GM19397 (cell line): ENCODE measurements around the gene ANGPTL3.
"Not testable (repeated sequence)": the region's sequence is repeated elsewhere in the genome, so short reads cannot be mapped to it uniquely, and the experiment has no call there.

Experiments used
- ATAC-seq: cut with Tn5 transposase; IDR thresholded peaks from one replicate; pipeline ENCODE4 v1.9.1; 2021; ENCODE audit warnings: mild to moderate bottlenecking, moderate library complexity; ENCODE audit not compliant: unreplicated experiment

Gene ANGPTL3

DNA sequence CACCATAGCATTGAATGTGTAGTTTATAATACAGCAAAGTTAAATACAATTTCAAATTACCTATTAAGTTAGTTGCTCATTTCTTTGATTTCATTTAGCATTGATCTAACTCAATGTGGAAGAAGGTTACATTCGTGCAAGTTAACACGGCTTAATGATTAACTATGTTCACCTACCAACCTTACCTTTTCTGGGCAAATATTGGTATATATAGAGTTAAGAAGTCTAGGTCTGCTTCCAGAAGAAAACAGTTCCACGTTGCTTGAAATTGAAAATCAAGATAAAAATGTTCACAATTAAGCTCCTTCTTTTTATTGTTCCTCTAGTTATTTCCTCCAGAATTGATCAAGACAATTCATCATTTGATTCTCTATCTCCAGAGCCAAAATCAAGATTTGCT, at the start of gene ANGPTL3:
Gene ANGPTL3, plus strand, starts transcription at position 240 of the 400 bp plus-strand sequence. Its CDS starts 47 bp downstream, at position 287.
- ATAC-seq: no peak

GRCh38 chr1:62561306-62561705, 36.0 kb upstream of the ANGPTL3 start:
- ATAC-seq: no peak

- ATAC-seq: not testable (repeated sequence)
Observed at GRCh38 chr1:62567182-62567581, 30.1 kb upstream of the ANGPTL3 start.

DNA sequence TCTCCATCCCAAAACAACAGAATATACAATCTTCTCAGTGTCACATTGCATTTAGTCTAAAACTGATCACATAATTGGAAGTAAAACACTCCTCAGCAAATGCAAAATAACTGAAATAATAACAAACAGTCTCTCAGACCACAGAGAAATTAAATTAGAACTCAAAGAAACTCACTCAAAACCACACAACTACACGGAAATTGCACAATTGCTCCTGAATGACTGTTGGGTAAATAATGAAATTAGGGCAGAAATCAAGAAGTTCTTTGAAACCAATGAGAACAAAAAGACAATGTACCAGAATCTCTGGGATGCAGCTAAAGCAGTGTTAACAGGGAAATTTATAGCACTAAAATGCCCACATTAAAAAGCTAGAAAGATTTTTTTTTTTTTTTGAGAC, 29.4 kb upstream of the ANGPTL3 start:
- not testable (repeated sequence) for ATAC-seq

GRCh38 chr1:62571517-62571916, 25.8 kb upstream of the ANGPTL3 start:
- ATAC-seq: not testable (repeated sequence)

DNA sequence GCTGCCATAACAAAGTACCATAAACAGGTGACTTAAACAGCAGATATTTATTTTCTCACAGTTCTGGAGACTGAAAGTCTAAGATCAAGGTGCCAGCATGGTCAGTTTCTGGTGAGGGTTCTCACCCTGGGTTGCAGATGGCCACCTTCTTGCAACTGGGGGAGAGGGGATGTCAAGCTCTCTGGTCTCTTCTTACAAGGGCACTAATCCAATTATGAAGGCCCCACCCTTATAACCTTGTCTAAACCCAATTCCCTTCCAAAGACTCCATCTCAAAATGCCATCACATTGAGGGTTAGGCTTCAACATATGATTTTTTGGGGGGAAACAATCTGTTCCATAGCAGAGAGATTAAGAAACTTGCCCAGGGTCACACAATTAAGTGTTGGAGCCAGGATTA, 24.8 kb upstream of the ANGPTL3 start:
- no peak for ATAC-seq

DNA sequence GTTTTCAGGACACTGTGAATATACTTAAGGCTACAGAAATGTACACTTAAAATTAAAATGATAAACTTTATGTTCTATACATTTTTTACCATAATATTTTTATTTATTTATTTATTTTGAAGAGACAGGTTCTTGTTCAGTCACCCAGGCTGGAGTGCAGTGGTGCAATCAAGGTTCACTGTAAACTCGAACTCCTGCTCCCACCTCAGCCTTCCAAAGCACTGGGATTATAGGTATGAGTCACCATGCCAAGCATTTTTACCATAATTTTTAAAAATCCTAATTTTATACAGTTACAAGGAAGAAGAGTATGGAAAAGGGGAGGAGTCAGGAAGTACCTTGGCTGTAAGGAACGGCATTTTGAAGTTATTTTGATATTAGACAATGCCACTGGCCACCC, 23.6 kb upstream of the ANGPTL3 start:
- no peak for ATAC-seq

DNA sequence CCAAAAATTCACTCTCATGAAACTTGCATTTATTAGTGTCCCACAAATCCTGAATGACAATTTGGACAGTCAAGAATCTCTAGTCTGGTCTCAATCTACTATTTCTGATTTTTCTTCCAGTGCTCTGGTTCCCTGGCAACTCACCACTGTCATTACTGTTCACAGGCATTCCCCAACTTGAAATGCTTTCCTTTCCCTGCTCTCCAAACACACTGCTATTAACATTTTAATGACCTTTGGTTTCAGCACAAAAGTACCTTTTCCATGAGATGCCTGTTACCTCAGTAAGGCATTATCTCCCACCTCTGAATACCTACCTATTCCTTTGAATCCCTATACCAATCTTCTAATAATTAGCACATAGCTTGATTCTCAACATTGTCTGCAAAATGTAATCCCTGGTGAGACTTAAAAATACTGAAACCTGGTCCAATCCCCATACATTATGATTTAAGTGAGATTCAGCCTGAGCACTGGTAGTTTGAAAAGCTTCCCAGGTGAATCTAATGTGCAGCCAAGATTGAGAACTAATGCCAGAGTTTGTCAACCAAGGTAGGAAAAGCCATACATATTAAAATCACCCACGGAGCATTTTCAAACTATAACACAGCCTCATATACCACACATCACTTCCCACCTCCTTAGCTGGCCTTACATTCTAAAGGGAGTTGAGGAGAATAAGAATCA, 11.7 kb upstream of the ANGPTL3 start:
- no peak for ATAC-seq

DNA sequence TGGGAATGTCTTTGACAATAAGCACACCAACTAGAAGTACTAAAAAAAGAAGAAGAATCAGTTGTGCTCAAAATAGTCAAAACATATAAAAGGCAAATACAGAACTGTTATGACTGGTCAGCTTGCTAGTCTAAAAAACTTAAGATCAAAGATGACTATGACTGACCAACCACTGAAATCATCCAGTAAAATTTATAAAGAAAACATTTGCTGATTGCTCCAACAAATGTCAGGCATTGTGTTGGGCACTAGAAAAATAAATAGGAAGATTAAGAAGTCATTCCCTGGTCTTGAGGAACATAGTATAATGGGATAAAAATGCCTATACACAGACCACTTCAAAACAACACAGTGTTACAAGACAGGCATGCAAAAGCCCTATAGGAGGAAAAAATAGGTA, 9.3 kb upstream of the ANGPTL3 start:
- ATAC-seq: no peak

DNA sequence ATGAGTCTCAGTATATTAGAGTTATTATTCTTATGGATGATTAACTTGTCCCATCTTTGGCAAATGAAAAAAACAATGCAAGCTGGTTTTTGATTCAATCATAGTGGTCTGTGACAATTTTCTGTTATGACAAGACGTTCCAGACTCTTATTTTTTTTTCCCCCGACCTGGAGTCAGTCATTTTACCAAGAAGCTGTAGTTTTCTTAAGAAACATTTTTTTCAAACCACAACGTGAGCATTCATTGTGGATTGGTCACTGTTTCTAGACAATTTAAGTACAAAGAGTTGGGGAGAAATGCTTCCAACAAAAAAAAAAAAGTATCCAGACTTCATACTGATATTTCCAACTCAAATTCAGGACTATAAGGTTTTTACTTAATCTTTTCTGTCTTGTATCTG, 8.0 kb upstream of the ANGPTL3 start:
- no peak for ATAC-seq

DNA sequence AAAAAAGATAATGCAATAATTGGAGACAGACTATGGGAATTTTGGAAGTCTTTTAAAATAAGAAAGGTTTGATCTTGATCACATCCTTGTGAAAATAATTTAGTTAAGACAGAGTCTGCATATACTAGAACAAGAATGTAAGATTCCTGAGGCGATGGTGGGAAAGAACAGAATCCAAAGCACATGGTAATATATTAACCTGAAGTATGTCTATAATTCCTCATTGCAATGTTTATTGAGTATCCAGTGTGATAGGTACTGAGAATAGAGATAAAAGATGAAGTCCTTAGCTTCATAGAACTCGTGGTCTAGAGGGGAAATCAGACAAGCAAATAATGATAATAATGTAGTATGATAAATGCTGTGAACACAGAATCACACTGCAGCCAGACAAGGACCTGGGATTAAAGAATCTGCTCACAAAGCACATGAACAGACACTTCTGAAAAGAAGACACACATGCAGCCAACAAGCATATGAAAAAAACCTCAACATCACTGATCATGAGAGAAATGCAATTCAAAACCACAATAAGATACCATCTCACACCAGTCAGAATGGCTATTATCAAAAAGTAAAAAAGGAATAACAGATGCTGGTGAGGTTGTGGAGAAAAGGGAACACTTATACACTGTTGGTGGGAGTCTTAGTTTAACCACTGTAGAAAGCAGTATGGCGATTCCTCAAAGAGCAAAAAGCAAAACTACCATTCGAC, 6.9 kb upstream of the ANGPTL3 start:
- ATAC-seq: no peak

GRCh38 chr1:62590970-62591368, 6.4 kb upstream of the ANGPTL3 start:
- no peak for ATAC-seq

GRCh38 chr1:62593825-62594394, 3.4 kb upstream of the ANGPTL3 start:
- ATAC-seq: no peak

- ATAC-seq: no peak
Observed at GRCh38 chr1:62595647-62596046, 1.7 kb upstream of the ANGPTL3 start.

DNA sequence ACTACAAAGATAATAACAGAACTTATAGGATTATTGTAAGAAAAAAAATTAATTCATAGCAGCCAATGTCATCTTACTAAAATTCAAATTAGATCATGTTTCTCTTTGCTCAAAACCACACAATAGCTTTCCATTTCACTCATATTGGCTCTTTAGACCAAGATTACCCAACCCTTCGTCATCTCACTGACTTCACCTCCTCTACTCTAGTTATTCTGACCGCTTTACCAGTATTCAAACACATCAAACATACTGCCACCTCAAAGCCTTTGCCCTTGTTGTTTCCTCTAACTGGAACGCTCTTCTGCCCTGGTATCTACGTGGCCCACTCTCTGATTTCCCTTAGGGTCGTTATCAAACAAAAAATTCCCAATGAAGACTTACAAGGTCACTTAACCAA, 1.7 kb downstream of the ANGPTL3 start:
- ATAC-seq: no peak

- no peak for ATAC-seq
Observed at GRCh38 chr1:62601457-62601856, 4.1 kb downstream of the ANGPTL3 start.

DNA sequence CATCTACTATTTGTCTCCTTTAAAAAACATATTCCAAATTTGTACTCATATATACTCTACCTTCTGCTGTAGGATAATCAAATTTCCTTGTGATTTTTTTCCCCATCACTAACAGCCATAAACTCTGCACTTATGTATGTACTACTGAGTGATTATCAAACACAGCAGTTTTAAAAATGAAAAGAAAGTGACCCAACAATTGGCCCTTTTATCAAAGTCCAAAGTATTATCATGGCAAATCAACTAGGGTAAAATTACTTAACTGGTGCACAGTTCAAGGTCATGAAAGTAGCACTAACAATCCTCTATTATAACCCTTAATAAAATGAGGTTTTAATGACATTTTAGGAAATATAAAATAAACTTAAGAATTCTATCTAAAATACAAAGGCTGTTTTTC, 11.6 kb downstream of the ANGPTL3 start:
- ATAC-seq: no peak

DNA sequence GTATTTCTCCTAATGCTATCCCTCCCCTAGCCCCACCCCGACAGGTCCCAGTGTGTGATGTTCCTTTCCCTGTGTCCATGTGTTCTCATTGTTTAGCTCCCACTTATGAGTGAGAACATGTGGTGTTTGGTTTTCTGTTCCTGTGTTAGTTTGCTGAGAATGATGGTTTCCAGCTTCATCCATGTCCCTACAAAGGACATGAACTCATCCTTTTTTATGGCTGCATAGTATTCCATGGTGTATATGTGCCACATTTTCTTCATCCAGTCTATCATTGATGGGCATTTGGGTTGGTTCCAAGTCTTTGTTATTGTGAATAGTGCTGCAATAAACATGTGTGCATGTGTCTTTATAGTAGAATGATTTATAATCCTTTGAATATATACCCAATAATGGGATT, 13.3 kb downstream of the ANGPTL3 start:
- ATAC-seq: not testable (repeated sequence)

DNA sequence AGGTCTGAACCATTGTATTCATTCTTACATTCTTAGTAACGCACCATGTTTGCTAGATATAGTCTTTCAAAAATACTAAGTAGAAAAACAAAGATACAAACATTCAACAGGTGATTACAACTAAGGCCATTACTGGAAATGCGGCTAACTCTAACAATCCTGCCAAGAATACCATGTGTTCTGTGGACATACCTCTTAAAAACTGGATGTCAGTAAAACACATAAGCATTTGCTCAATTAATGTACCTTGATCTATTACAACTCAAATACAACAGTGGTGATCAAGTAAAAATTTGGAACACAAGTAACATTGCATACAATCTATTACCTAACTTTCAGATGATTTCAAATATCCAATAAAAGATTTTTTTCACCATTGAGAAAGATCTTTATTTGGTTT, 15.4 kb downstream of the ANGPTL3 start:
- no peak for ATAC-seq

- peak; percentile 86 for ATAC-seq
Observed at GRCh38 chr1:62613325-62613727, 16.0 kb downstream of the ANGPTL3 start.

DNA sequence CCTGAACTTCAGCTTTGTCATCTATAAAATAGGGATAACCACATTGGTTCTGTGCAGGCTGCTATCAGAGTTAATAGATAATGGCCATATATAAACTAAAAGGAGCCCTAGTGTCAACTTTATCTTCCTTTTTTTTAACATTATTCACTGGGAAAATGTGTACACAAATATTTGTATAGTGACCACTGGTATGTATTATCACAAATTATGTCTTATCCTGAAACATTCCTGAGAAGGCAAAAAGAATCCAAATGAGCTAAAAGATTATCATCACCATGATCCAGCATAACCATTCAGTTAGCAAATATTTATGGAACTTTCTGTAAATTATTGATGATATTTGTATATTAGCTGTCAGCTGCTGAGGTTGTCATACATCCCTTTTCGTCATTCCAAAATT, 16.6 kb downstream of the ANGPTL3 start:
- ATAC-seq: no peak

- ATAC-seq: no peak
Observed at GRCh38 chr1:62621907-62622306, 24.6 kb downstream of the ANGPTL3 start.
